Ishikawa (cell line): Measurements from ENCODE around the gene WNT10A.

Source experiments
- CEBPB ChIP-seq: IDR thresholded peaks from 2 replicates; pipeline ENCODE4 v1.6.1; 2012
- CREB1 ChIP-seq: IDR thresholded peaks from 2 replicates; pipeline ENCODE4 v1.6.1; 2012; ENCODE audit warnings: low read depth
- EGR1 ChIP-seq: IDR thresholded peaks from 2 replicates; pipeline ENCODE4 v1.6.1; 2012
- EP300 ChIP-seq: IDR thresholded peaks from 2 replicates; pipeline ENCODE4 v1.6.1; 2012; ENCODE audit warnings: borderline replicate concordance
- MAX ChIP-seq: IDR thresholded peaks from 2 replicates; pipeline ENCODE4 v1.6.1; 2012
- NFIC ChIP-seq: IDR thresholded peaks from 2 replicates; pipeline ENCODE4 v1.6.1; 2012
- RAD21 ChIP-seq: IDR thresholded peaks from 2 replicates; pipeline ENCODE4 v1.6.1; 2012; ENCODE audit warnings: low read depth
- REST ChIP-seq: IDR thresholded peaks from 2 replicates; pipeline ENCODE4 v1.6.1; 2012; ENCODE audit warnings: low read depth, mild to moderate bottlenecking
- TAF1 ChIP-seq: IDR thresholded peaks from 2 replicates; pipeline ENCODE4 v1.6.1; 2012; ENCODE audit warnings: low read depth, mild to moderate bottlenecking
- TCF12 ChIP-seq: IDR thresholded peaks from 2 replicates; pipeline ENCODE4 v1.6.1; 2012; ENCODE audit warnings: low read depth
- TEAD4 ChIP-seq: IDR thresholded peaks from 2 replicates; pipeline ENCODE4 v1.6.1; 2012
- USF1 ChIP-seq: IDR thresholded peaks from 2 replicates; pipeline ENCODE4 v1.6.1; 2012
- YY1 ChIP-seq: IDR thresholded peaks from 2 replicates; pipeline ENCODE4 v1.6.1; 2012; ENCODE audit warnings: low read depth
- ZBTB7A ChIP-seq: IDR thresholded peaks from 2 replicates; pipeline ENCODE4 v1.6.1; 2012; ENCODE audit warnings: low read depth

GRCh38 chr2:218870984-218871344 lies 9.7 kb upstream of the WNT10A start:
- no peak for TF ChIP-seq YY1
- TF ChIP-seq EP300, result no peak
- TF ChIP-seq RAD21, result no peak
- TF ChIP-seq CREB1, result no peak
- no peak for TF ChIP-seq EGR1
- TF ChIP-seq TEAD4, result no peak
- TF ChIP-seq TCF12, result no peak
- TF ChIP-seq NFIC, result no peak
- TF ChIP-seq USF1, result no peak
- no peak for TF ChIP-seq TAF1
- TF ChIP-seq REST, result no peak
- no peak for TF ChIP-seq MAX
- TF ChIP-seq ZBTB7A, result no peak
- TF ChIP-seq CEBPB, result no peak
